KMS-11 (cell line): ENCODE results near the gene ALKBH3.

ENCODE experiments used
- H2AFZ ChIP-seq: fragments of 200-600 bp; sonication (generic); 2 replicates; pipeline ENCODE4 v1.6.1; 2016; ENCODE audit warnings: antibody characterized with exemption, mixed run types, low read depth
- H3K27ac ChIP-seq: fragments of 200-600 bp; sonication (generic); 2 replicates; pipeline ENCODE4 v1.6.1; 2016; ENCODE audit warnings: mild to moderate bottlenecking, mixed run types
- H3K27me3 ChIP-seq: fragments of 200-600 bp; sonication (generic); 2 replicates; pipeline ENCODE4 v1.6.1; 2017; ENCODE audit warnings: mild to moderate bottlenecking, low read depth, mixed run types, moderate library complexity; ENCODE audit not compliant: insufficient read depth
- H3K36me3 ChIP-seq: fragments of 200-600 bp; sonication (generic); 2 replicates; pipeline ENCODE4 v1.6.1; 2017; ENCODE audit warnings: mild to moderate bottlenecking, mixed run types; ENCODE audit not compliant: insufficient read depth
- H3K4me1 ChIP-seq: fragments of 200-600 bp; sonication (generic); 2 replicates; pipeline ENCODE4 v1.6.1; 2016; ENCODE audit warnings: mild to moderate bottlenecking, low read depth, mixed run types; ENCODE audit not compliant: poor library complexity, severe bottlenecking
- H3K4me2 ChIP-seq: fragments of 200-600 bp; sonication (generic); 2 replicates; pipeline ENCODE4 v1.7.0; 2016; ENCODE audit warnings: mild to moderate bottlenecking, mixed run types
- H3K4me3 ChIP-seq: fragments of 200-600 bp; sonication (generic); IDR thresholded peaks from 2 replicates; pipeline ENCODE4 v1.6.1; 2017; ENCODE audit warnings: low read depth, low read length, mixed read lengths; ENCODE audit not compliant: insufficient read depth
- H3K79me2 ChIP-seq: fragments of 200-600 bp; sonication (generic); 2 replicates; pipeline ENCODE4 v1.6.1; 2016; ENCODE audit warnings: low read depth, mixed run types; ENCODE audit not compliant: insufficient read depth
- H3K9ac ChIP-seq: fragments of 200-600 bp; sonication (generic); 2 replicates; pipeline ENCODE4 v1.6.1; 2016; ENCODE audit warnings: mild to moderate bottlenecking, mixed run types
- H4K20me1 ChIP-seq: fragments of 200-600 bp; sonication (generic); 2 replicates; pipeline ENCODE4 v1.6.1; 2016; ENCODE audit warnings: mild to moderate bottlenecking, mixed run types; ENCODE audit not compliant: insufficient read depth
- CTCF ChIP-seq: fragments of 200-600 bp; sonication (generic); conservative IDR thresholded peaks from 2 replicates; pipeline ENCODE4 v1.6.1; 2017; ENCODE audit warnings: low read depth, mild to moderate bottlenecking, antibody characterized with exemption, low read length, moderate library complexity, mixed read lengths

The ALKBH3 gene

GRCh38 chr11:43898574-43898973 is 17.9 kb downstream of the ALKBH3 start:
- Histone ChIP-seq H4K20me1 (no peaks in the 10 kb centered on the region), H3K36me3 (no peaks in the 10 kb centered on the region), H3K79me2 (no peaks in the 10 kb centered on the region), H3K9ac (no peak overlapping the region), H3K27ac (no peak overlapping the region), H3K4me3 (no peak overlapping the region), H2AFZ (no peak overlapping the region), H3K4me2 (no peak overlapping the region), H3K27me3 (no peaks in the 10 kb centered on the region), H3K4me1 (no peaks in the 10 kb centered on the region)
- no peak for TF ChIP-seq CTCF

- Histone ChIP-seq H4K20me1 (no peaks in the 10 kb centered on the region), H3K27me3 (no peaks in the 10 kb centered on the region), H3K27ac (no peak overlapping the region), H3K4me2 (no peak overlapping the region), H3K4me1 (no peaks in the 10 kb centered on the region), H2AFZ (no peak overlapping the region), H3K4me3 (no peak overlapping the region), H3K36me3 (no peaks in the 10 kb centered on the region; the same call in 1 of the 2 replicates), H3K9ac (no peak overlapping the region), H3K79me2 (no peaks in the 10 kb centered on the region)
- TF ChIP-seq CTCF, result no peak
These were observed 18.5 kb downstream of the ALKBH3 start for GRCh38 chr11:43899094-43899493.

GRCh38 chr11:43901551-43901950 is 20.9 kb downstream of the ALKBH3 start:
- H3K4me2 ChIP-seq, result no peak overlapping the region
- H3K4me3 ChIP-seq, result no peak overlapping the region
- H3K9ac ChIP-seq, result no peak overlapping the region
- H3K27ac ChIP-seq, result no peak overlapping the region
- H4K20me1 ChIP-seq, result no peaks in the 10 kb centered on the region
- H2AFZ ChIP-seq, result no peak overlapping the region
- no peaks in the 10 kb centered on the region; the same call in 1 of the 2 replicates for H3K36me3 ChIP-seq
- H3K79me2 ChIP-seq, result no peaks in the 10 kb centered on the region
- no peak for TF ChIP-seq CTCF
- H3K4me1 ChIP-seq, result peaks cover 5% of the 10 kb centered on the region
- H3K27me3 ChIP-seq, result no peaks in the 10 kb centered on the region

GRCh38 chr11:43903078-43903477 is 22.4 kb downstream of the ALKBH3 start:
- Histone ChIP-seq H3K4me1 (peaks cover 20% of the 10 kb centered on the region), H2AFZ (no peak overlapping the region), H3K36me3 (no peaks in the 10 kb centered on the region; the same call in 1 of the 2 replicates), H3K79me2 (no peaks in the 10 kb centered on the region), H3K4me3 (no peak overlapping the region), H4K20me1 (no peaks in the 10 kb centered on the region), H3K27me3 (no peaks in the 10 kb centered on the region), H3K27ac (no peak overlapping the region), H3K9ac (no peak overlapping the region), H3K4me2 (no peak overlapping the region)
- no peak for TF ChIP-seq CTCF
